Panc1 (cell line): ENCODE data around the gene LDLRAD4. TPM values are rescaled to one million over a fixed set of nuclear protein-coding genes. Genes with fewer than 3 reads are reported as not detected.

Source experiments
- ATAC-seq: fragments of 200-7000 bp; cut with Tn5 transposase; 2 replicates; pipeline ENCODE4 v1.9.1; 2020; ENCODE audit warnings: mild to moderate bottlenecking, moderate library complexity
- BruUV-seq: library from RNA; stranded (reverse); fragments of 400-500 nt; replicated peaks from 2 replicates; lab custom pipeline; 2021; lab: Mats Ljungman, UMichigan
- CTCF ChIA-PET: fragments of 300-600 bp; sonication (Branson Sonifier 250); formaldehyde crosslinking; loops from one replicate; lab custom pipeline; 2022; ENCODE audit warnings: antibody characterized with exemption; lab: Charles Lee
- POLR2A ChIA-PET: fragments of 300-600 bp; sonication (Branson Sonifier 250); formaldehyde crosslinking; loops from one replicate; lab custom pipeline; 2022; ENCODE audit warnings: antibody characterized with exemption; lab: Charles Lee
- DNase-seq: peaks from one replicate; pipeline ENCODE4 v3.0.0-alpha.2; 2010; ENCODE audit warnings: low read depth, low spot score
- H3K27ac ChIP-seq: 2 replicates; pipeline ENCODE4 v1.5.1; 2011; ENCODE audit warnings: mild to moderate bottlenecking, low read length, inconsistent platforms
- H3K27me3 ChIP-seq: fragments of 200-500 bp; sonication (Bioruptor generic); 2 replicates; pipeline ENCODE4 v1.6.0; 2014; ENCODE audit warnings: low read length, inconsistent platforms; ENCODE audit not compliant: control insufficient read depth, insufficient read depth
- H3K36me3 ChIP-seq: fragments of 200-500 bp; sonication (Bioruptor generic); 2 replicates; pipeline ENCODE4 v1.5.1; 2014; ENCODE audit warnings: inconsistent platforms, mild to moderate bottlenecking, low read length, moderate library complexity; ENCODE audit not compliant: control insufficient read depth, insufficient read depth
- H3K4me1 ChIP-seq: 2 replicates; pipeline ENCODE4 v1.5.1; 2011; ENCODE audit warnings: inconsistent platforms, mild to moderate bottlenecking, low read length, moderate library complexity; ENCODE audit not compliant: control insufficient read depth, insufficient read depth
- H3K4me3 ChIP-seq, 2 experiments: 2 replicates each; pipeline ENCODE4 v1.5.1; 2011 to 2012; ENCODE audit warnings: low read depth in 2 of 2, low read length in 2 of 2, mild to moderate bottlenecking in 2 of 2, inconsistent platforms in 1 of 2, moderate library complexity in 1 of 2
- H3K9me3 ChIP-seq: fragments of 200-500 bp; sonication (Bioruptor generic); 2 replicates; pipeline ENCODE4 v1.5.1; 2014; ENCODE audit warnings: low read depth, mild to moderate bottlenecking, inconsistent platforms, low read length, moderate library complexity; ENCODE audit not compliant: control insufficient read depth, insufficient read depth
- CTCF ChIP-seq: fragments of 450-650 bp; IDR thresholded peaks from 2 replicates; pipeline ENCODE4 v1.5.1; 2017; ENCODE audit warnings: mild to moderate bottlenecking
- POLR2AphosphoS5 ChIP-seq: IDR thresholded peaks from 2 replicates; pipeline ENCODE4 v1.6.1; 2012; ENCODE audit warnings: mild to moderate bottlenecking, low read depth, low read length, moderate library complexity
- REST ChIP-seq, 2 experiments: IDR thresholded peaks; 2 replicates each; pipeline ENCODE4 v1.6.1; 2011 to 2012; ENCODE audit warnings: low read depth in 2 of 2, control low read depth in 1 of 2, low read length in 1 of 2, mild to moderate bottlenecking in 1 of 2, moderate library complexity in 1 of 2; ENCODE audit not compliant: insufficient read depth in 1 of 2
- SIN3A ChIP-seq: IDR thresholded peaks from 2 replicates; pipeline ENCODE4 v1.6.1; 2012; ENCODE audit warnings: low read depth, mild to moderate bottlenecking, low read length, moderate library complexity, borderline replicate concordance; ENCODE audit not compliant: insufficient read depth
- TCF7L2 ChIP-seq: IDR thresholded peaks from 2 replicates; pipeline ENCODE4 v1.6.1; 2011; ENCODE audit warnings: mild to moderate bottlenecking, low read depth, low read length, inconsistent platforms
- in situ Hi-C: cut with HindIII; loops from 2 replicates; pipeline ENCODE4 v1.10.0; 2016; ENCODE audit warnings: low sequenced_read_pairs, low pct_unique_long_range_greater_than_20kb
- intact Hi-C: fragments of 100-400 bp; cut with micrococcal nuclease; formaldehyde crosslinking; loops from one replicate; pipeline ENCODE4 v1.10.0; 2022; ENCODE audit not compliant: unreplicated experiment
- total RNA-seq: library from RNA; stranded (reverse); gene quantifications from one replicate; pipeline ENCODE4 v1.2.1, GENCODE V29; 2021; ENCODE audit not compliant: unreplicated experiment

Gene LDLRAD4
- total RNA-seq, 1 experiment from 2014 or later: 0.28 TPM

GRCh38 chr18:13599031-13599430 is 380.5 kb downstream of the LDLRAD4 start:
- peaks cover 18% of the 10 kb centered on the region; the same call in 1 of the 2 replicates for H3K9me3 ChIP-seq
- ATAC-seq (no peak), DNase-seq (no peak)
- in situ Hi-C loops: no loop called here
- CTCF ChIA-PET: no interaction called here
- H3K4me1 ChIP-seq: no peaks in the 10 kb centered on the region
- BruUV-seq: no TSS peak
- H3K4me3 ChIP-seq: no peak overlapping the region
- intact Hi-C loops: no loop called here
- no peaks in the 10 kb centered on the region for H3K27me3 ChIP-seq
- no peak for TF ChIP-seq POLR2AphosphoS5
- no peak for TF ChIP-seq SIN3A
- no peak for TF ChIP-seq REST (IDR thresholded peaks at IDR 0.05; ENCODE audit: insufficient read depth in 1 of 2, low read depth in 2 of 2, low read length in 1 of 2)
- TF ChIP-seq TCF7L2: no peak
- TF ChIP-seq CTCF: no peak
- H3K36me3 ChIP-seq: no peaks in the 10 kb centered on the region
- POLR2A ChIA-PET: interaction anchor here (0.6 kb wide), 1 partner anchor 13 kb away, joined by 13 read pairs; no protein-coding TSS in a partner anchor
- H3K27ac ChIP-seq: no peak overlapping the region

- no TSS peak for BruUV-seq
- H3K27me3 ChIP-seq: no peaks in the 10 kb centered on the region
- POLR2A ChIA-PET: no interaction called here
- in situ Hi-C loops (no loop called here), intact Hi-C loops (no loop called here)
- TF ChIP-seq TCF7L2 (no peak), POLR2AphosphoS5 (no peak), REST (IDR thresholded peaks at IDR 0.05; ENCODE audit: insufficient read depth in 1 of 2, low read depth in 2 of 2, low read length in 1 of 2) (no peak), CTCF (no peak), SIN3A (no peak)
- no peak for ATAC-seq
- no peaks in the 10 kb centered on the region for H3K4me1 ChIP-seq
- no peaks in the 10 kb centered on the region for H3K9me3 ChIP-seq
- H3K36me3 ChIP-seq: no peaks in the 10 kb centered on the region
- CTCF ChIA-PET: no interaction called here
- DNase-seq: no peak
- H3K4me3 ChIP-seq: no peak overlapping the region
- H3K27ac ChIP-seq: no peak overlapping the region
Measured at GRCh38 chr18:13603304-13604019, 384.9 kb downstream of the LDLRAD4 start.
